NCI-H2227 treated with DMSO at 0.1 percent for 48 hours (cell line): ENCODE data around the gene TACSTD2.
"Not testable (repeated sequence)": the region's sequence is repeated elsewhere in the genome, so short reads cannot be mapped to it uniquely, and the experiment has no call there.

Source experiments
- DNase-seq: peaks from one replicate; lab custom pipeline; 2025; lab: John Stamatoyannopoulos, UW

Gene TACSTD2, protein sequence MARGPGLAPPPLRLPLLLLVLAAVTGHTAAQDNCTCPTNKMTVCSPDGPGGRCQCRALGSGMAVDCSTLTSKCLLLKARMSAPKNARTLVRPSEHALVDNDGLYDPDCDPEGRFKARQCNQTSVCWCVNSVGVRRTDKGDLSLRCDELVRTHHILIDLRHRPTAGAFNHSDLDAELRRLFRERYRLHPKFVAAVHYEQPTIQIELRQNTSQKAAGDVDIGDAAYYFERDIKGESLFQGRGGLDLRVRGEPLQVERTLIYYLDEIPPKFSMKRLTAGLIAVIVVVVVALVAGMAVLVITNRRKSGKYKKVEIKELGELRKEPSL

DNA sequence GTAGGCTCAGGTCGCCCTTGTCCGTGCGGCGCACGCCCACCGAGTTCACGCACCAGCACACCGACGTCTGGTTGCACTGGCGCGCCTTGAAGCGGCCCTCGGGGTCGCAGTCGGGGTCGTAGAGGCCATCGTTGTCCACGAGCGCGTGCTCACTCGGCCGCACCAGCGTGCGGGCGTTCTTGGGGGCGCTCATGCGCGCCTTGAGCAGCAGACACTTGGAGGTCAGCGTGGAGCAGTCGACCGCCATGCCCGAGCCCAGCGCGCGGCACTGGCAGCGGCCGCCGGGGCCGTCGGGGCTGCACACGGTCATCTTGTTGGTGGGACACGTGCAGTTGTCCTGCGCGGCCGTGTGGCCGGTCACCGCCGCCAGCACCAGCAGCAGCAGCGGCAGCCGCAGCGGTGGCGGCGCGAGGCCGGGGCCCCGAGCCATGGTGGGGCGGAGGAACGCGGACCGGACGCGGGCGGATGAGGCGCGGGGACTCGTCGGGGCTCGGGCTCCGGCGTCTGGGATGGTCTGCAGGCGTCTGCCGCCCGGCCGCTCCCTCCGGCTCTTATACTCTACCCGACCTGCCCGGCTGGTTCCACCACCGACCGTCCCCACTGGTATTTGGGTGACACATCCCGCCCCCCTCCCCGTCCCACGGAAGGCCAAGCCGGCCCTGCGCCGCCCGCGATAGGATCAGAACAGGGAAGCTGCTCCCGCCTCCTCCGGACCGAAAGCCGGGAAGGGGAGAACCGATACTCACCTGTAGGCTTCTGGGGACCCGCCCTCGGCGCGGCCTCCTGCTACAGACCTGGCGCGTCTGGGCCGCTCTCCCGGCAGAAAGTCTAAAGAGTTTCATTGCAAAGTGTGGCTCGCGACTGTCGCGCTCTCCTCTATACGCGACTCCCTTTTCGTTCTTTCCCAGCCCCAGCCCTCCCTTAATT is at the start of gene TACSTD2:
Gene TACSTD2 (minus strand): TSS at position 526 of the 927 bp plus-strand sequence. CDS start 96 bp downstream, at position 430.
- DNase-seq, result no peak

DNA sequence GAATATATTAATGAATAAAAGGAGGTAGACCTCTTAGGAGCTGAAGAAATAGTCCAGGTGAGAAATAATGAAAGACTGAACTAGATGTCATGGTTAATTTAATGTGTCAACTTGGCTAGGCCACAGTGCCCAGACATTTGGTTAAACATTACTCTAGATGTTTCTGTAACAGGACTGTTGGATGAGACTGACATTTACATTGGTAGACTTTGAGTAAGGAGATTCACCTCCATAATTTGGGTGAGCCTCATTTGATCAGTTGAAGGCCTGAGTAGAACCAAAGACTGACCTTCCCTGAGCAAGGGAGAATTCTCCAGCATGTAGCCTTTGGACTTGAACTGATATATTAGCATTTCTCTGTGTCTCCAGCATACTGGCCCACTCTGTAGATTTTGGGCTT is 49.2 kb upstream of the TACSTD2 start:
- DNase-seq, result no peak

DNA sequence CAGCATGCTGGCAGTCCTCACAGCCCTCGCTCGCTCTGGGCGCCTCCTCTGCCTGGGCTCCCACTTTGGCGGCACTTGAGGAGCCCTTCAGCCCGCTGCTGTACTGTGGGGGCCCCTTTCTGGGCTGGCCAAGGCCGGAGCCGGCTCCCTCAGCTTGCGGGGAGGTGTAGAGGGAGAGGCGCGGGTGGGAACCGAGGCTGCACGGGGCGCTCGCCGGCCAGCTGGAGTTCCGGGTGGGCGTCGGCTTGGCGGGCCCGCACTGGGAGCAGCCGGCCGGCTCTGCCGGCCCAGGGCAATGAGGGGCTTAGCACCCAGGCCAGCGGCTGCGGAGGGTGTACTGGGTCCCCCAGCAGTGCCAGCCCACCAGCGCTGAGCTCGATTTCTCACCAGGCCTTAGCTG is 46.2 kb upstream of the TACSTD2 start:
- DNase-seq, result not testable (repeated sequence)

DNA sequence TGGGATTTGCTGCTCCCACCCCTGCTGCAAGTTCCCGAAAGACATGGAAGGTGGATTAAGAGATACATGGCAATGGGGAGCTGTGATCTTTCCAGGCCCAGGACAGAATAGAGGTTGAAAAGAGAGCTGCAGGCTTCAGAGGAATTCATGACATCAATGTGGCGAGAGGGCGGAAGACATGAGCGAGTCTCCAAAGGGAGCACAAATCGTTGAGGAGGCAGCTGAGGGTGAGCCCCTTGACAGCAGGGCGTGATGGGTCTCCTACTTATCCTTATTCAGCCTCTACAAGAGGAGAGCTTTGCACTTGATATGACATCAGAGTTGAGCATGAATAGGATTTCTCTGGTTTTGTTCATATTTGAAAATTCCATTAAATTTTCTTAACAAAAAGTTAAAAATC is 45.5 kb upstream of the TACSTD2 start:
- no peak for DNase-seq

DNA sequence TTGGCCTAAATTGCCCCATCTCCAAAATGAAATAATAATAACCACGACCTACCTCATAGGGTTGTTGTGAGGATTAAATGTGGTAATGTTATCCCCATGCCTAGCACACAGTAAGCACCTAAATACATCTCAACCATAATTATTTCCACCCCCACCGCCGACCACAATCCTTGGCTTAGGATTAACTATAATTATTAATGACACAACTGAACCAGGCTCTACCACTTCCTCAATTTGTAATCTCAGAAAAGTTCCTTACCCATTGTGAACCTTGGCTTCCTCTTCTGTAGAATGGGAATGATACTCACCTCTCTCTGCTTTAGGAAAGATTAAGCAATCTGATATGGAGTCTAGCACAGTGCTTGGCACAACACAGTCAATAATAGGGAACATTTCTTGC is 44.3 kb upstream of the TACSTD2 start:
- DNase-seq, result no peak

DNA sequence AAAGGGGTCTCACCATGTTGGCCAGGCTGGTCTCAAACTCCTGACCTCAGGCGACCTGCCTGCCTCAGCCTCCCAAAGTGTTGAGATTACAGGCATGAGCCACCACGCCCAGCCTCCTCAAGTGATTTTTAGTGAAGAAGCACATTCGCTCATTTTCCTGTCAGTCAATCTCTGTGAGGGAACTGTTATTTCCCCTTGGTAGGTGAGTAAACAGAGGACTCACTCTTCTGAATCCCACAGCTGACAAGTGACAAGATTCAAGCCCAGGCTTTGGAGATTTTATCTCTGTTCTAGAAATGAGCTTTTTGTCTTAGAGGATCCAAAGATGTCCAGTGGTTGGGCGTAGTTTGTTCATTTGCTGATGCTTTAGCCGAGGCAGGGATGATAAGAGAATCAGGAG is 43.9 kb upstream of the TACSTD2 start:
- no peak for DNase-seq

DNA sequence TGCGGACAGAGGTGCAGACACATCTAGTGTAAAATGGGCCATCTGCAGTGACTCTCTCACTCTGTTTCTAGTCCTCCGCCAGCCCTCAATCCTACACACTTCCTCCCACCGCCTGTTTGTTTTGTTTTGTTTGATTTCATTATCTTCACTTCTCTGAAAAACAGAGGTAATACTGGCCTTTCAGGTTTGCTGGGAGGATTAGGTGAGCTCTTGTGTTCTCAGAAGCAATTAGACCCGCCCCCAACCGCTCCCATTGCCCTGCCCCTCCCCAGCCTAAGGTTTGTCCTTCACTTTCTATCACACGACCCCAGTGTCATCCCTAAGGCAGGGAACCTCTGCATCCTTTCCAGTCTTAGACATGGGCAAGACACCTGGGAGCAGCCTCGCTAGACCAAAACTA is 43.2 kb upstream of the TACSTD2 start:
- DNase-seq, result no peak

DNA sequence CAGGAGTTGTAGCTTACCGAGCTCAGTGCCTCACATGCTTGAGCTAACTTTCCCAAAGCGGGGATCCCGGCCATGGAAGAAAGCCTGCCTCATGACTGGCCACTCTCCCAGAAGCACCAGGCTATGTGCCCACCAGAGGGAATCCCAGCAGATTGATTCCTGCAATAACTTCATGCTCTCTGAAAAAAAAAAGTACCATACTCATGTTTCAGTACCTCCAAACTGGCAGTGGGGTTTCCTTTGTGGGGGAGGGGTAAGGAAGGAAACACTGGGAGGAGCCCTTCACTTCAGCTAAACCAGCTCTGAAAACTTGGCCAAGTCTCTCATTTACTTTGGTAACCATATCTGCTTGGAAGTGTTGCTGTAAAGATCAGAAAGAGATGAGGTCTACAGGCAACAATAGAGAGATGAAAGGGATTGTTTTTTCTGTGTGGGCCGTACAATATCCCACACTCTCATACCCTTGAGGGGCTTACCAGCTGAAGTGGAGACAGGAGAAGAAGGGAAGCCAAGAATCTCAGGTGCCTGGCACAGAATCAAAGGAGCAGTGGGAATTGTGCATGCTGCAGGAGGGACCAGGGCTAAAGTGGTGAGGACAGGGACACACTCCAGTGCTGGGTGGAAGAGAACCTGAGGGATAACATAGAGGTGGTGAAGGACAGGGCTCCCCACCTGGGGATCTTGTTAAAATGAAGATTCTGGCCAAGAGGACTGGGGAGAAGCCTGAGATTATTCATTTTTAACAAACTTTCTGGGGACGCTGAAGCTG is 42.4 kb upstream of the TACSTD2 start:
- no peak for DNase-seq

DNA sequence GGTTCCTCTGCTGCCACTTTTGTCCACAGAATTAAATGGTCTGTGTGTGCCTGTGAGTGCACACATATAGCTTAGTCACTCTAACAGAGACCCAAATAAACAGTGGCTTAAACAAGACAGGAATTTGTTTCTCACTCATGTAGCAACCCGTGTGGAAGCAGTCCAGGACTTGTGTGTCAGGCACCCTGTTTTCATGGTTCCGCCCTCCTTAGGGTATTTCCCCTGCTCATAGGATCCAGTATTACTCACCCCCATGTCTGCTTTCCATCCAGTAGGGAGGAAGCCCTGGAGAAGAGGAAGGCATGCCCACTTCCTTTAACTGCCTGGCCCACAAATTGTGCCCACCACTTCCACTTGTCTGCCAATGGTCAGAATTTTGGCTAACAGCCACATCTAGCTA is 41.3 kb upstream of the TACSTD2 start:
- DNase-seq, result no peak

DNA sequence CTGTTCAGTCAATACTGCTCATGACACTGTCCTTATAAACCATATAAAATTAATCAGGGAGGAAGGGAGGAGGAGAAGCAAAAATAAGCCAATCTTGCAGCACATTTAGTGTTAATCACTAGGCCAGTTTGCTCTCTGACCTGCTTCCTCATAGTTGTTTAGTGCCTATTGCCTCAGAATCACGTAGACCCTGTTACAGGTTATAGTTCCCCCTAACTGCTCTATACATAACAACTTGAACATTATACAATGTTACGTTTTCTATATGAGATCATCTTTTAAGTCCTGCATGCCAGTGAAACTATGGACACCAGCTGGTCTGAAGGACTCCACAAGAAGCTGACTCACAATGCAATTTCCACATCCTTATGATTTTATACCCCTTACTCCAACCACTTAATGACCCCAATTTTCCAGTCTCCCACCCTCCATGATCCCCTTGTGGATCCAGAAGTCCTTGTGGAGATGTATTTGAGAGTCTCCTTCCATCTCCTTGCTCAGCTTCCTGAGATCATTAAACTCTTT is 34.9 kb upstream of the TACSTD2 start:
- no peak for DNase-seq

DNA sequence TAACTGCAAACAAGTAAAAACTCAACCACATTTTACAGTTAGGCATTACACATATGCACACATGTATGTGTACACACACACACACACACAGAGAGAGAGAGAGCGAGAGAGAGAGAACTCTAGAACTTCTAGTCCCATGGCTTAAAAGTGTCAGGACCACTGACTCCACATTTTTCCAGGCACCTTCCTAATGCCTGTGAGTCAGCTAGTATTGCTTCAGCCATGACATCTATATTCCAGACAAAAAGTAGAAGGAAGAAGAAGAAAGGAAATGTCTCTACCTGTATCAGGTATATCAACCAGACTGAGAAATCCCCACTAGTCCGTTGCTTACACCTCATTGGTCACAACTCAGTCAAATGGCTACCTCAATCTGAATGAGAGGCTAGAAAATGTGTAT is 31.9 kb upstream of the TACSTD2 start:
- no peak for DNase-seq

DNA sequence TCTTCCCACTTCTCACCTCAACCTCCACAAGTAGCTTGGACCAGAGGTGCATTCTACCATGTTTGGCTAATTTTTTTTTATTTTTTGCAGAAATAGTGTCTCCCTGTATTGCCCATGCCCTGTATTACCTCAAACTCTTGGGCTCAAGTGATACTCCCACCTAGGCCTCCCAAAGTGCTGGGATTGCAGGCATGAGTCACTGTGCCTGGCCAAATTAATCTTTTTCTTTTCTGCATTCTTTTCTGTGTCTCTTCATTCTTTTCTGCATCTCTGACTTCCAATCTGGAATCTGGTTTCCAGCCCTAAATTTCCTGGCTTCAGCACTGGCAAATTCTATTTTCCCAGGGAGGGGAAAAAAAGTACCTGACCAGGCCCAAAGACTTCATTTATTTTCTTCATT is 31.2 kb upstream of the TACSTD2 start:
- DNase-seq, result no peak

DNA sequence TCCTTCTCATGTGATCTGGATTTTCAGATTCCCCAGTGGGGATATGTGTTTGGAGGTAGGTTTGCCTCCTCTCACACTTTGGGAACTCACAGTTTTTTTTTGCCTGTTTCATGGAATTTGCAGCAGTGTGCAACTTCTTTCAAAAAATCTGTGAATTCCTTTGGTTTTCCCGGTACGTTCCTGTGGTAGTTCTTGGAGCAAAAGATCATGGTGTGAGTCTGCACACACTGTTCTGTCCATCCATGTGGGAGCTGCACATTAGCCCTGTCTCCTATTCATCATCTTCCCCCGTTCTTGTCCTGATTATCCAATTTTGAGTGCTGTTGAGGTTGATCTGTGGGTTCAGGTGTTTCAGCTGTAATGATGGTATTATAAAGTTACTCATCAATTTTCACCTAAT is 30.3 kb upstream of the TACSTD2 start:
- DNase-seq, result no peak

DNA sequence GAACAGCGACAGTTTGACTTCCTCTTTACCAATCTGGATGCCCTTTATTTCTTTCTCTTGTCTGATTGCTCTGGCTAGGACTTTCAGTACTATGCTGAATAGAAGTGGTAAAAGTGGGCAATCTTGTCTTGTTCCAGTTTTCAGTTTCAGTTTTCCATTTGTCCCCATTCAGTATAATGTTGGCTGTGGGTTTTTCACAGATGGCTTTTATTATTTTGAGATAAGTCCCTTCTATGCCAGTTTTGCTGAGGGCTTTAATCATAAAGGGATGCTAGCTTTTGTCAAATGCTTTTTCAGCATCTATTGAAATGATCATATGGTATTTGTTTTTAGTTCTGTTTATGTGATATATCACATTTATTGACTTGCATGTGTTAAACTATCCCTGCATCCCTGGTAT is 24.9 kb upstream of the TACSTD2 start:
- not testable (repeated sequence) for DNase-seq

DNA sequence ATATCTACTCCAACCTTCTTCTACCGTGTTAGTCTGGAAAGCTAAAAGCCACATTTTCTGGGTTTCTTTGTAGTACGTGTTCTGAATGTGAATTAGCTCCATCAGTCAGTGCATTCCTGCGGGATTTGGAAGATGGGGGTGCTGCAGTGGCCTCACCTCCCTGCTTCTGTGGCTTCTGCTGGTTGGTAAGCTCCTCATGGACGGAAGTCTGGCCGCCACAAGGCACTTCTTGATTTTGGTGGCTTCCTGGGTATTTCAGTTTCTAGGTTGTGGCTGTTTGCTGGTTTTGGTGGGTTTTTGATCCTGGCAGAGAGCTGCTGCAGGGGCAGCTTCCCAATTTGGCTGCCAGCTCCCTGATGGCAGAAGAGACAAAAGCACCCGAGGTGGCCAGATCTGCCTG is 20.9 kb upstream of the TACSTD2 start:
- no peak for DNase-seq

DNA sequence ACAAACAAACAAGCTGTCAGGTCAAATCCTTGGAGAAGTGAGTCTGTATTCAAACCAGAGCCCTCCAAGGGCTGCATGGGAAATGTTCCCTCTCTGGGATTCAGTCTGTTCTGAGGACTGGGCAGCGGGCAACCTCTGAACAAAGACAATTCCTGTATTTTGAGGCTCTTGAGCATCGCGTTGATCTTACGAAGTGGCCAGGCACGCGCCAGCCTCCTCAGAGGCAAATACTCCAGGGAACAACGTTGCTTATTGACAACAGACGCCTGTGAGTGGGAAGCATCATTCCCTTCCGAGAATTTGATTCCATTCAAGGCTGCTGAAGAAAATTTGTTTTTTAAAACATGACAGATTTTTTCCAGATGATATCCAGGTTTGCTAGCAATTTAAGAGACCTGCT is 20.0 kb upstream of the TACSTD2 start:
- no peak for DNase-seq

DNA sequence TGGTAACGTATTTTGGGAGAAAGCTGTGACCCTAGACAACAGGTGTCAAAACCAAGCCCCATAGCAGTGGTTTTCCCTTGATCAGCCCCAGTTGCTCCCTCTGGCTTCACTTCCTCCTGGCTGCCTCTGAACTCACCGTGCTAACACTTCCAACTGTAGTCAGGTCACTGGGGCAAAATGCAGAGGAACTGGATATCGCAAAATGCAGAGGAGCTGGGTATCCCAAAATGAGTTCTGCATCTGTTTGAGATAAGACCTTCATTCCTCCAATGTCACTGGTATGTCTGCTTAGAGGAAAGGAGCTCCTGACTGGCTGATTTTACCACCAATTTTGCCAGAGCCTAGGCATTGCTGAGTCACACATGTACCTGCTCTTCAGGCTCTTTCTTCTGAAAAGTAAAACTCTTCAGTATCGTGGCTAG is 19.6 kb upstream of the TACSTD2 start:
- no peak for DNase-seq

DNA sequence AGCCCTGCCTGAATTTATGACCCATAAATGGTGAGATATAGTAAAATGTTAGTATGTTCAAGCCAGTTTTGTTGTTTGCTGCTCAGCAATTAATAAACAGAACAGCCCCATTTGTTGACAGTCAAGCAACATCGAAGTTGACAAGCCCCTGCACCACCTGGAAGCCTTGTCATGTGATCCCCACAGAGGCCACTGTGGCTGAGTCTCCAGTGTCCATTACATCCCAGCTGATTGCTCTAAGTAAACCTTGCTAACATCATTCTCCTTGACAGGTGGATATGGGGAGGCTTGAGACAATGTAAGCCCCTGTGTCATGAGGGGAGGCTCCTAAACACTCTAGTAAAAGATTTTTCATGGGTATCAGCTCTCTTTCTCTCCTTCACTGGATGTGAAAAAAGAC is 17.5 kb upstream of the TACSTD2 start:
- no peak for DNase-seq

DNA sequence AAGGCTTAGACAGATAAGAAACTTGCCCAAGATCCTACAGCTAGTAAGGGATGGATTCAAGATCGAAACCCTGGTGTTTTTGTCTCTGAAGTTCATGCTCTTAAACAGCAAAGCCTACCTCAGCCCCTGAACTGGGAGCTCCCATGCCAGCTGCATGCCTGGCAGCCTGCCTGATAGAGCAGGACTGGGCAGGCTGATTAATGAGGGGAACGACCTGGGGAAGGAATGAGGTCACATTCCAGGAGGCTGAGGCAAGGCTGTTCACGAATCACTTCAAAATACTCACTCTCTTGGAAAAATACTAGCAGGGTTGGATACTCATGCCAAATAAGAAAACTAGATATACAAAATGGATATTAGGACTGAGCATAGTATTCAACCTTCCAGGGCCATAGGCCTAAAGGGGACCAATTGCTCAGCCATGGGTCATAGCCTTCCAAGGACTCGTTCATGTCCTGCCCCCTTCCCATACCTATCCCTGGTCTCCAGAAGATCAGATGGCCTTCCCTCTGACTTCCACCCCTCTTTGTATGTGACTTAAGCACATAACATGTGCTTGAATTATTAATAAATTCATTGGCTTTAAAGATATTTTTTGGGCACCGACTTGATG is 15.6 kb upstream of the TACSTD2 start:
- DNase-seq, result no peak

DNA sequence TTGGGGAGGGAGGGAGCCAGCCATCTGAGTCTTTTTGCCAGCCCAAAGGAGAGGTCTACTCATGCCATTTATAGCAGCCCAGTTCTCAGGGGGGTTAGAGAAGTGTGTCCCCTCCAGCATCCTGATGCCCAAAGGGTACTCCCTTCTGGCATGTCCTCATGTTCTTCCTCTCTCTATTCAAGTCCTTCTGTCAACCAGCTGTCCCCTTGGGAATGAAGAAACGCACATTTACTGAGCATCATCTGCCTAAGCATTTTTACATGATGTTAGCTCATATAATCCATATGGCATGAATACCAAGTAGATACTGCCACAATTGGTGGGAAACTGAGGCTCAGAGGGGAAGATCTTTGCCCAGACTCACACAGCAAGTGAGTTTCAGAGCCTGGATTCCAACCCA is 14.8 kb upstream of the TACSTD2 start:
- DNase-seq, result no peak

DNA sequence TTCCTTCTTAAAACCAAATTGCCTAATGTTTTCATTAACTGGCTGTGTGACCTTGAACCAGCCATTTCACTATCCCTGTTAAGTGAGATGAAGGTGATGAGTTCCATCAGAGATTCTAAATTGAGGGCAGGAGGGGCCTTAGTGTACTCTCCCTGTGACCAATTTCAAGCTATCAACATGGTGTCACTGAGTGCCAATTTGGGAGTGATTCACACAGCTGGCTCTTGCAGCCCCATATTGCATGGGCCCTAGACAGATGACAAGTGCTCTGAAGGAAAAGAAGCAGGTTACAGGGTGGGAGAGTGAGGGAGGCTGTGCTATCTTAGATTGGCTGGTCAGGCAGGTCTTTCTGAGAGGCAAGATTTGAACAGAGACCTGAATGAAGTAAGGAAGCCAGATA is 13.0 kb upstream of the TACSTD2 start:
- DNase-seq, result no peak

DNA sequence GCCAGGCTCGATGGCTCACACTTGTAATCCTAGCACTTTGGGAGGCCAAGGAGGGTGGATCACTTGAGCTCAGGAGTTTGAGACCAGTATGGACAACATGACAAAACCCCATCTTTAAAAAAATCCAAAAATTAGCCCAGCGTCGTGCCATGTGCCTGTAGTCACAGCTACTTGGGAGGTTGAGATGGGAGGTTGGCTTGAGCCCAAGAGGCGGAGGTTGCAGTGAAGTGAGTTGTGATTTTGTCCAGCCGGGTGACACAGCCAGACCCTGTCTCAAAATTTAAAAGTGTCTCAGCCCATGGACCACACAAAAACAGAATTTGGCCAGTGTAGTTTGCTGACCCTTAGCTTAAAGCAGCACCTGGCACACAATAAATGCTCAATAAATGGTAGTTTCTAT is 11.3 kb upstream of the TACSTD2 start:
- no peak for DNase-seq
